SK-N-SH treated with all-trans-retinoic acid at 6 μM for 48 hours (cell line): ENCODE measurements around the gene DRAP1.

Source experiments
- ATAC-seq: fragments of 200-7000 bp; cut with Tn5 transposase; 3 replicates; pipeline ENCODE4 v1.9.1; 2020; ENCODE audit warnings: mild to moderate bottlenecking, moderate library complexity
- ARNTL ChIP-seq: fragments of 450-650 bp; formaldehyde crosslinking; IDR thresholded peaks from 2 replicates; pipeline ENCODE4 v1.5.0; 2020; ENCODE audit warnings: low read depth, mild to moderate bottlenecking, moderate library complexity, borderline replicate concordance
- BACH2 ChIP-seq: fragments of 250-450 bp; sonication (Bioruptor Pico); IDR thresholded peaks from 2 replicates; pipeline ENCODE4 v1.9.0; 2021; ENCODE audit warnings: mild to moderate bottlenecking, borderline replicate concordance
- CSDC2 ChIP-seq: fragments of 250-450 bp; sonication (Bioruptor Pico); IDR thresholded peaks from 2 replicates; pipeline ENCODE4 v1.5.0; 2020; ENCODE audit warnings: mild to moderate bottlenecking, moderate library complexity
- CSRNP3 ChIP-seq: fragments of 250-450 bp; sonication (Bioruptor Pico); IDR thresholded peaks from 2 replicates; pipeline ENCODE4 v1.5.1; 2021; ENCODE audit warnings: mild to moderate bottlenecking, moderate library complexity
- ESRRG ChIP-seq: fragments of 250-450 bp; sonication (Bioruptor Pico); IDR thresholded peaks from 2 replicates; pipeline ENCODE4 v1.6.1; 2021; ENCODE audit warnings: mild to moderate bottlenecking
- GLIS3 ChIP-seq: fragments of 250-450 bp; sonication (Bioruptor Pico); IDR thresholded peaks from 2 replicates; pipeline ENCODE4 v1.5.0; 2020; ENCODE audit warnings: mild to moderate bottlenecking, moderate library complexity
- ISL1 ChIP-seq: fragments of 250-450 bp; sonication (Bioruptor Pico); IDR thresholded peaks from 2 replicates; pipeline ENCODE4 v2.1.2; 2022; ENCODE audit warnings: mild to moderate bottlenecking, moderate library complexity
- OSR1 ChIP-seq: fragments of 250-450 bp; sonication (Bioruptor Pico); IDR thresholded peaks from 2 replicates; pipeline ENCODE4 v1.8.0; 2022; ENCODE audit warnings: moderate library complexity, mild to moderate bottlenecking, inconsistent platforms
- PATZ1 ChIP-seq: fragments of 250-450 bp; sonication (Bioruptor Pico); IDR thresholded peaks from 2 replicates; pipeline ENCODE4 v1.8.0; 2020; ENCODE audit warnings: mild to moderate bottlenecking, moderate library complexity, borderline replicate concordance
- POU6F1 ChIP-seq: fragments of 250-450 bp; sonication (Bioruptor Pico); IDR thresholded peaks from 2 replicates; pipeline ENCODE4 v1.8.0; 2021; ENCODE audit warnings: low read depth, mild to moderate bottlenecking, moderate library complexity, borderline replicate concordance
- PPARA ChIP-seq: fragments of 250-450 bp; sonication (Bioruptor Pico); IDR thresholded peaks from 2 replicates; pipeline ENCODE4 v1.5.0; 2020; ENCODE audit warnings: mild to moderate bottlenecking, borderline replicate concordance
- RARB ChIP-seq: fragments of 250-450 bp; sonication (Bioruptor Pico); IDR thresholded peaks from 2 replicates; pipeline ENCODE4 v1.8.0; 2021; ENCODE audit warnings: mild to moderate bottlenecking, moderate library complexity
- SNAI2 ChIP-seq: fragments of 250-450 bp; sonication (Bioruptor Pico); IDR thresholded peaks from 2 replicates; pipeline ENCODE4 v1.5.0; 2020; ENCODE audit warnings: mild to moderate bottlenecking, moderate library complexity
- TCF4 ChIP-seq: fragments of 250-450 bp; sonication (Bioruptor Pico); IDR thresholded peaks from 2 replicates; pipeline ENCODE4 v1.8.0; 2021; ENCODE audit warnings: mild to moderate bottlenecking, moderate library complexity, borderline replicate concordance
- TOX ChIP-seq: fragments of 250-450 bp; sonication (Bioruptor Pico); IDR thresholded peaks from 2 replicates; pipeline ENCODE4 v1.8.0; 2021; ENCODE audit warnings: mild to moderate bottlenecking, moderate library complexity, borderline replicate concordance
- TSHZ2 ChIP-seq: fragments of 250-450 bp; sonication (Bioruptor Pico); IDR thresholded peaks from 2 replicates; pipeline ENCODE4 v1.5.0; 2020; ENCODE audit warnings: mild to moderate bottlenecking, moderate library complexity
- ZC3H10 ChIP-seq: fragments of 250-450 bp; sonication (Bioruptor Pico); IDR thresholded peaks from 2 replicates; pipeline ENCODE4 v1.5.1; 2021; ENCODE audit warnings: mild to moderate bottlenecking, moderate library complexity
- ZFP3 ChIP-seq: fragments of 250-450 bp; sonication (Bioruptor Pico); IDR thresholded peaks from 2 replicates; pipeline ENCODE4 v1.5.0; 2020; ENCODE audit warnings: mild to moderate bottlenecking, moderate library complexity
- ZFP30 ChIP-seq: fragments of 450-650 bp; formaldehyde crosslinking; IDR thresholded peaks from 2 replicates; pipeline ENCODE4 v1.5.0; 2022; ENCODE audit warnings: mild to moderate bottlenecking, moderate library complexity
- ZNF565 ChIP-seq: fragments of 450-650 bp; formaldehyde crosslinking; conservative IDR thresholded peaks from 2 replicates; pipeline ENCODE4 v1.5.0; 2020; ENCODE audit warnings: low read depth, mild to moderate bottlenecking, moderate library complexity
- ZNF70 ChIP-seq: fragments of 450-650 bp; formaldehyde crosslinking; IDR thresholded peaks from 2 replicates; pipeline ENCODE4 v1.5.0; 2020; ENCODE audit warnings: mild to moderate bottlenecking, moderate library complexity
- ZNF8 ChIP-seq: fragments of 450-650 bp; formaldehyde crosslinking; IDR thresholded peaks from 2 replicates; pipeline ENCODE4 v1.5.0; 2020; ENCODE audit warnings: mild to moderate bottlenecking, moderate library complexity

DRAP1 gene

GRCh38 chr11:65900899-65901180, 18.4 kb upstream of the DRAP1 start (continued):
- TF ChIP-seq POU6F1 (CRISPR knock-in tag) (no peak), SNAI2 (CRISPR knock-in tag) (no peak), ZFP3 (CRISPR knock-in tag) (no peak), PATZ1 (CRISPR knock-in tag) (no peak), ZNF8 (CRISPR knock-in tag) (no peak)
- TF ChIP-seq, all 23 proteins: peak for 0

- peak; percentile 41 for ATAC-seq
- TF ChIP-seq BACH2 (no peak), TOX (CRISPR knock-in tag) (no peak), GLIS3 (CRISPR knock-in tag) (no peak), ZNF8 (CRISPR knock-in tag) (no peak), TCF4 (no peak), ZNF565 (CRISPR knock-in tag) (no peak), SNAI2 (CRISPR knock-in tag) (no peak)
Observed at GRCh38 chr11:65903068-65903481, 16.2 kb upstream of the DRAP1 start.

- ATAC-seq = no peak
- TF ChIP-seq OSR1 (CRISPR knock-in tag) = no peak
- TF ChIP-seq TSHZ2 (CRISPR knock-in tag) = no peak
- TF ChIP-seq RARB (CRISPR knock-in tag) = no peak
- TF ChIP-seq PPARA (CRISPR knock-in tag) = no peak
- TF ChIP-seq ZFP30 (CRISPR knock-in tag) = no peak
- no peak for TF ChIP-seq ZNF8 (CRISPR knock-in tag)
- TF ChIP-seq ZFP3 (CRISPR knock-in tag) = no peak
- TF ChIP-seq TOX (CRISPR knock-in tag) = no peak
- TF ChIP-seq ZC3H10 (CRISPR knock-in tag) = no peak
Observed at GRCh38 chr11:65903715-65904114, 15.5 kb upstream of the DRAP1 start.

- ATAC-seq = no peak
- TF ChIP-seq ISL1 (CRISPR knock-in tag) = no peak
- no peak for TF ChIP-seq ZFP30 (CRISPR knock-in tag)
- no peak for TF ChIP-seq ARNTL (CRISPR knock-in tag)
- TF ChIP-seq ZNF70 (CRISPR knock-in tag) = no peak
- TF ChIP-seq TOX (CRISPR knock-in tag) = no peak
- no peak for TF ChIP-seq OSR1 (CRISPR knock-in tag)
- TF ChIP-seq CSRNP3 = no peak
- TF ChIP-seq PATZ1 (CRISPR knock-in tag) = no peak
- no peak for TF ChIP-seq TSHZ2 (CRISPR knock-in tag)
- no peak for TF ChIP-seq RARB (CRISPR knock-in tag)
- no peak for TF ChIP-seq ZNF565 (CRISPR knock-in tag)
- no peak for TF ChIP-seq SNAI2 (CRISPR knock-in tag)
- TF ChIP-seq PPARA (CRISPR knock-in tag) = no peak
- no peak for TF ChIP-seq POU6F1 (CRISPR knock-in tag)
- TF ChIP-seq ESRRG = no peak
- TF ChIP-seq CSDC2 (CRISPR knock-in tag) = no peak
- TF ChIP-seq ZC3H10 (CRISPR knock-in tag) = no peak
- TF ChIP-seq ZNF8 (CRISPR knock-in tag) = no peak
Observed at GRCh38 chr11:65906602-65907001, 12.6 kb upstream of the DRAP1 start.
